Smooth muscle cell (in vitro differentiated cells): ENCODE data around the gene MYO1F. TPM values are rescaled to one million over a fixed set of nuclear protein-coding genes. Genes with fewer than 3 reads are reported as not detected.

Experiments used
- DNase-seq: peaks from one replicate; lab custom pipeline; 2025; ENCODE audit not compliant: unreplicated experiment; lab: John Stamatoyannopoulos, UW
- H2AFZ ChIP-seq: fragments of 200-600 bp; sonication (generic); 2 replicates; pipeline ENCODE4 v1.6.0; 2016; ENCODE audit warnings: antibody characterized with exemption, low read depth, mild to moderate bottlenecking
- H3F3A ChIP-seq: fragments of 200-600 bp; sonication (generic); 2 replicates; pipeline ENCODE4 v1.6.0; 2017; ENCODE audit warnings: antibody characterized with exemption, low read depth
- H3K27ac ChIP-seq: fragments of 200-600 bp; sonication (generic); 2 replicates; pipeline ENCODE4 v1.5.1; 2016; ENCODE audit warnings: low read depth, mild to moderate bottlenecking
- H3K27me3 ChIP-seq: fragments of 200-600 bp; sonication (generic); 2 replicates; pipeline ENCODE4 v1.6.1; 2016; ENCODE audit warnings: low read depth, mild to moderate bottlenecking
- H3K36me3 ChIP-seq: fragments of 200-600 bp; sonication (generic); 2 replicates; pipeline ENCODE4 v1.5.1; 2016; ENCODE audit warnings: low read depth
- H3K4me1 ChIP-seq: fragments of 200-600 bp; sonication (generic); 2 replicates; pipeline ENCODE4 v1.5.1; 2016; ENCODE audit warnings: low read depth
- H3K4me2 ChIP-seq: fragments of 200-600 bp; sonication (generic); 2 replicates; pipeline ENCODE4 v1.6.0; 2016; ENCODE audit warnings: mild to moderate bottlenecking
- H3K4me3 ChIP-seq: fragments of 200-600 bp; sonication (generic); 2 replicates; pipeline ENCODE4 v1.5.1; 2016; ENCODE audit warnings: mild to moderate bottlenecking
- H3K79me2 ChIP-seq: fragments of 200-600 bp; sonication (generic); 2 replicates; pipeline ENCODE4 v1.6.0; 2016; ENCODE audit warnings: low read depth, mild to moderate bottlenecking
- H3K9ac ChIP-seq: fragments of 200-600 bp; sonication (generic); 2 replicates; pipeline ENCODE4 v1.6.0; 2016; ENCODE audit warnings: low read depth
- H3K9me3 ChIP-seq: fragments of 200-600 bp; sonication (generic); replicated peaks from 2 replicates; pipeline ENCODE4 v1.5.1; 2016; ENCODE audit warnings: low read depth
- H4K20me1 ChIP-seq: fragments of 200-600 bp; sonication (generic); 2 replicates; pipeline ENCODE4 v1.6.0; 2016; ENCODE audit warnings: low read depth
- WGBS: methylation state at CpG from one replicate; pipeline ENCODE4 v1.1.7; 2016; ENCODE audit warnings: low lambda C conversion rate; 5-methylcytosine and 5-hydroxymethylcytosine counted together
- polyA plus RNA-seq: library from polyadenylated mRNA; unstranded; fragments of >200 nt; fragmentation: Nextera tagmentation; extraction: Ambion mirVana; gene quantifications from 2 replicates; pipeline ENCODE4 v1.2.1, GENCODE V29; 2016
- total RNA-seq: library from RNA; depleted of rRNA; stranded (reverse); fragments of >200 nt; gene quantifications from 2 replicates; pipeline ENCODE4 v1.2.3, GENCODE V29; 2014
- TF ChIP-seq, protein P1 (sequence below): fragments of 200-600 bp; sonication (generic); IDR thresholded peaks from 2 replicates; pipeline ENCODE4 v1.5.1; 2017; ENCODE audit warnings: borderline replicate concordance, mild to moderate bottlenecking, antibody characterized with exemption; ENCODE audit not compliant: insufficient read depth, poor library complexity, severe bottlenecking

Gene MYO1F
- total and polyA plus RNA-seq, 2 experiments from 2014 or later: 1.4 TPM; not detected in 1

- Histone ChIP-seq H3K79me2 (no peaks in the 10 kb centered on the region), H3F3A (no peaks in the 10 kb centered on the region), H3K4me3 (no peak overlapping the region), H4K20me1 (no peaks in the 10 kb centered on the region), H3K9me3 (no peaks in the 10 kb centered on the region), H3K4me2 (no peak overlapping the region), H3K36me3 (no peaks in the 10 kb centered on the region), H3K4me1 (peaks cover 3% of the 10 kb centered on the region), H3K27me3 (no peaks in the 10 kb centered on the region), H3K9ac (no peak overlapping the region), H3K27ac (no peak overlapping the region), H2AFZ (no peak overlapping the region)
- TF ChIP-seq, protein P1, sequence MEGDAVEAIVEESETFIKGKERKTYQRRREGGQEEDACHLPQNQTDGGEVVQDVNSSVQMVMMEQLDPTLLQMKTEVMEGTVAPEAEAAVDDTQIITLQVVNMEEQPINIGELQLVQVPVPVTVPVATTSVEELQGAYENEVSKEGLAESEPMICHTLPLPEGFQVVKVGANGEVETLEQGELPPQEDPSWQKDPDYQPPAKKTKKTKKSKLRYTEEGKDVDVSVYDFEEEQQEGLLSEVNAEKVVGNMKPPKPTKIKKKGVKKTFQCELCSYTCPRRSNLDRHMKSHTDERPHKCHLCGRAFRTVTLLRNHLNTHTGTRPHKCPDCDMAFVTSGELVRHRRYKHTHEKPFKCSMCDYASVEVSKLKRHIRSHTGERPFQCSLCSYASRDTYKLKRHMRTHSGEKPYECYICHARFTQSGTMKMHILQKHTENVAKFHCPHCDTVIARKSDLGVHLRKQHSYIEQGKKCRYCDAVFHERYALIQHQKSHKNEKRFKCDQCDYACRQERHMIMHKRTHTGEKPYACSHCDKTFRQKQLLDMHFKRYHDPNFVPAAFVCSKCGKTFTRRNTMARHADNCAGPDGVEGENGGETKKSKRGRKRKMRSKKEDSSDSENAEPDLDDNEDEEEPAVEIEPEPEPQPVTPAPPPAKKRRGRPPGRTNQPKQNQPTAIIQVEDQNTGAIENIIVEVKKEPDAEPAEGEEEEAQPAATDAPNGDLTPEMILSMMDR: no peak
- DNase-seq: no peak
- 96% methylated on average over 14 of the region's 15 CpGs for WGBS
Observed at GRCh38 chr19:8595651-8596050, 18.4 kb upstream of the MYO1F start.

GRCh38 chr19:8593931-8594330 lies 16.7 kb upstream of the MYO1F start:
- Histone ChIP-seq H3K4me3 (no peak overlapping the region), H3K27ac (no peak overlapping the region), H3K4me1 (peaks cover 3% of the 10 kb centered on the region), H3K79me2 (no peaks in the 10 kb centered on the region), H3F3A (no peaks in the 10 kb centered on the region), H3K9me3 (no peaks in the 10 kb centered on the region), H2AFZ (no peak overlapping the region), H3K4me2 (no peak overlapping the region), H3K36me3 (no peaks in the 10 kb centered on the region), H4K20me1 (no peaks in the 10 kb centered on the region), H3K9ac (no peak overlapping the region), H3K27me3 (no peaks in the 10 kb centered on the region)
- TF ChIP-seq, protein P1: peak; percentile 19
- WGBS: 93% methylated on average over 2 of the region's 2 CpGs
- no peak for DNase-seq

DNA sequence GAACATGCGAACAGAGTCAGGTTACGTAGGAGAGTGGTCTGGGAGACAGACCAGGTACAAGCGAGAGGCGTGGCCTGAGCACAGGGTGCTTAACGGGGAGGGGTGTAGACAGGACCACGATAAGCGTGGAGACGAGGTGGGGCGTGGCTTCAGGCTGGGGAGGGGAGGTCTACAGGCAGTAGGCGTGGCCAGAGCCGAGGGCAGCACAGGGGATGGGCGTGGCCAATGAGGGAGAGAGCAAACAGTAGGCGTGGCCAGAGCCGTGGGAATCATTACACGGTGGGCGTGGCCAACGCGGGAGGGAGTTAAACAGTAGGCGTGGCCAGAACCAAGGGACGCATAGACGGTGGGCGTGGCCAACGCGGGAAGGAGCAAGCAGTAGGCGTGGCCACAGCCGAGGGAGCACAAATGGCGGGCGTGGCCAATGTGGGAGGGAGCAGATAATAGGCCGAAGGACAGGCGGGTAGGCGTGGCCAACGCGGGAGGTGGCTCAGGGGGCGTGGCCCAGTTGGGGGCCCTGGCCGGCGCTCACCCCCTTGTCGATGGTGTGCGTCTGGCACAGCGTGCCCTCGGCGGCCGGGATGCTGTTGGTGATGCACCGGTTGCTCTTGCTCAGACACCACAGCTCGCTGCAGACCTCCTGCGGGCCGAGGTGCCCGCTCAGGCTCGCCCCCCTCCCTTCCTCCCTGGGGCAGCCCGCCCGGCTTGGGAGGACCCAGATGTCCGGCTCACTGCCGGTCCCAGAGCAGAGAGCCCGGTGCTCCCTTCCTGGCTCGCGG lies 15.2 kb upstream of the MYO1F start:
- Histone ChIP-seq H3K9me3 (no peaks in the 10 kb centered on the region), H3K27me3 (no peaks in the 10 kb centered on the region), H3K36me3 (no peaks in the 10 kb centered on the region), H3K27ac (no peak overlapping the region), H3K4me1 (peaks cover 3% of the 10 kb centered on the region), H2AFZ (no peak overlapping the region), H3K4me2 (peak overlapping the region; percentile 85), H3K4me3 (peak overlapping the region; percentile 51), H3F3A (no peaks in the 10 kb centered on the region), H3K9ac (no peak overlapping the region), H3K79me2 (no peaks in the 10 kb centered on the region), H4K20me1 (no peaks in the 10 kb centered on the region)
- 2% methylated on average over 47 of the region's 55 CpGs for WGBS
- TF ChIP-seq, protein P1: no peak
- peak; percentile 99 for DNase-seq

GRCh38 chr19:8589177-8589714 lies 12.0 kb upstream of the MYO1F start:
- Histone ChIP-seq H3K4me3 (no peak overlapping the region), H3K9me3 (no peaks in the 10 kb centered on the region), H3K4me1 (peaks cover 3% of the 10 kb centered on the region), H3K36me3 (no peaks in the 10 kb centered on the region), H4K20me1 (no peaks in the 10 kb centered on the region), H3F3A (no peaks in the 10 kb centered on the region), H3K27me3 (no peaks in the 10 kb centered on the region), H2AFZ (no peak overlapping the region), H3K9ac (no peak overlapping the region), H3K4me2 (no peak overlapping the region), H3K79me2 (no peaks in the 10 kb centered on the region), H3K27ac (no peak overlapping the region)
- WGBS: 92% methylated on average over 30 of the region's 32 CpGs
- TF ChIP-seq, protein P1: no peak
- DNase-seq: no peak
